WTC11 (cell line): ENCODE results near the gene TREML4. TPM values are rescaled to one million over a fixed set of nuclear protein-coding genes. Genes with fewer than 3 reads are reported as not detected.

Experiments
- ATAC-seq: fragments of 200-7000 bp; cut with Tn5 transposase; 2 replicates; pipeline ENCODE4 v1.10.0; 2021; ENCODE audit warnings: mild to moderate bottlenecking, moderate library complexity
- CTCF ChIA-PET: fragments of 300-600 bp; sonication (Branson Sonifier 250); formaldehyde crosslinking; loops from one replicate; lab custom pipeline; 2021; ENCODE audit warnings: antibody characterized with exemption; lab: Charles Lee
- POLR2A ChIA-PET: fragments of 350-600 bp; sonication (Branson Sonifier 250); formaldehyde crosslinking; loops from one replicate; lab custom pipeline; 2021; ENCODE audit warnings: antibody characterized with exemption; lab: Charles Lee
- DNase-seq: peaks from one replicate; pipeline ENCODE4 v3.0.0; 2021; ENCODE audit warnings: low spot score
- H3K27ac Mint-ChIP-seq: 2 replicates; pipeline ENCODE4 v1.8.0; 2021; ENCODE audit warnings: mixed read lengths
- H3K27me3 Mint-ChIP-seq: 2 replicates; pipeline ENCODE4 v1.8.0; 2021; ENCODE audit warnings: low read depth, mild to moderate bottlenecking, moderate library complexity, mixed read lengths
- H3K36me3 Mint-ChIP-seq: 2 replicates; pipeline ENCODE4 v1.8.0; 2021; ENCODE audit warnings: mixed read lengths
- H3K4me1 Mint-ChIP-seq: 2 replicates; pipeline ENCODE4 v1.8.0; 2022; ENCODE audit warnings: mixed read lengths
- H3K4me3 Mint-ChIP-seq: 2 replicates; pipeline ENCODE4 v1.8.0; 2021; ENCODE audit warnings: mild to moderate bottlenecking, moderate library complexity, mixed read lengths
- H3K9me3 Mint-ChIP-seq: 2 replicates; pipeline ENCODE4 v1.8.0; 2021; ENCODE audit warnings: mixed read lengths
- E2F4 ChIP-seq: sonication (generic); formaldehyde crosslinking; IDR thresholded peaks from 2 replicates; pipeline ENCODE4 v1.8.1; 2022; ENCODE audit warnings: low read depth, mild to moderate bottlenecking, moderate library complexity, missing genetic modification reagents, borderline replicate concordance
- E2F5 ChIP-seq: sonication (generic); formaldehyde crosslinking; IDR thresholded peaks from 2 replicates; pipeline ENCODE4 v1.8.1; 2022; ENCODE audit warnings: mild to moderate bottlenecking, moderate library complexity, missing genetic modification reagents
- ETV6 ChIP-seq: sonication (generic); formaldehyde crosslinking; IDR thresholded peaks from 2 replicates; pipeline ENCODE4 v1.8.1; 2022; ENCODE audit warnings: mild to moderate bottlenecking, missing genetic modification reagents
- GTF2I ChIP-seq: fragments of 250-450 bp; sonication (Bioruptor Pico); conservative IDR thresholded peaks from 2 replicates; pipeline ENCODE4 v1.4.0; 2021; ENCODE audit warnings: mild to moderate bottlenecking
- HMGXB4 ChIP-seq: sonication (generic); formaldehyde crosslinking; IDR thresholded peaks from 2 replicates; pipeline ENCODE4 v1.8.1; 2023; ENCODE audit warnings: mild to moderate bottlenecking, moderate library complexity, missing genetic modification reagents
- MYBL2 ChIP-seq: sonication (generic); formaldehyde crosslinking; IDR thresholded peaks from 2 replicates; pipeline ENCODE4 v1.8.1; 2023; ENCODE audit warnings: mild to moderate bottlenecking, moderate library complexity, missing genetic modification reagents
- PRRX2 ChIP-seq: fragments of 250-450 bp; sonication (Bioruptor Pico); IDR thresholded peaks from 2 replicates; pipeline ENCODE4 v1.8.0; 2021; ENCODE audit warnings: mild to moderate bottlenecking
- RORB ChIP-seq: fragments of 250-450 bp; sonication (Bioruptor Pico); IDR thresholded peaks from 2 replicates; pipeline ENCODE4 v1.9.0; 2021; ENCODE audit warnings: mild to moderate bottlenecking
- STAT6 ChIP-seq: sonication (generic); formaldehyde crosslinking; conservative IDR thresholded peaks from 2 replicates; pipeline ENCODE4 v1.8.1; 2023; ENCODE audit warnings: mild to moderate bottlenecking, low read depth, missing genetic modification reagents, moderate library complexity
- TCF7 ChIP-seq: sonication (generic); formaldehyde crosslinking; IDR thresholded peaks from 2 replicates; pipeline ENCODE4 v1.8.0; 2022; ENCODE audit warnings: mild to moderate bottlenecking, low read depth, missing genetic modification reagents, moderate library complexity
- USF1 ChIP-seq: sonication (generic); formaldehyde crosslinking; IDR thresholded peaks from 2 replicates; pipeline ENCODE4 v1.8.0; 2022; ENCODE audit warnings: mild to moderate bottlenecking, missing genetic modification reagents
- ZBTB21 ChIP-seq: sonication (generic); formaldehyde crosslinking; IDR thresholded peaks from 2 replicates; pipeline ENCODE4 v1.8.1; 2023; ENCODE audit warnings: mild to moderate bottlenecking, missing genetic modification reagents, borderline replicate concordance
- ZNF138 ChIP-seq: sonication (generic); formaldehyde crosslinking; conservative IDR thresholded peaks from 2 replicates; pipeline ENCODE4 v1.8.1; 2022; ENCODE audit warnings: mild to moderate bottlenecking, moderate library complexity, missing genetic modification reagents
- ZNF219 ChIP-seq: sonication (generic); formaldehyde crosslinking; IDR thresholded peaks from 2 replicates; pipeline ENCODE4 v1.8.0; 2023; ENCODE audit warnings: missing genetic modification reagents, mild to moderate bottlenecking, borderline replicate concordance
- ZNF263 ChIP-seq: sonication (generic); formaldehyde crosslinking; IDR thresholded peaks from 2 replicates; pipeline ENCODE4 v1.8.1; 2022; ENCODE audit warnings: low read depth, mild to moderate bottlenecking, moderate library complexity, missing genetic modification reagents
- ZNF396 ChIP-seq: fragments of 250-450 bp; sonication (Bioruptor Pico); IDR thresholded peaks from 2 replicates; pipeline ENCODE4 v1.8.0; 2021; ENCODE audit warnings: mild to moderate bottlenecking, moderate library complexity, borderline replicate concordance
- total RNA-seq: library from RNA; stranded (reverse); gene quantifications from 3 replicates; pipeline ENCODE4 v1.2.3, GENCODE V29; 2021
- TF ChIP-seq, protein P1 (sequence below): sonication (generic); formaldehyde crosslinking; IDR thresholded peaks from 2 replicates; pipeline ENCODE4 v1.8.1; 2022; ENCODE audit warnings: mild to moderate bottlenecking, missing genetic modification reagents, moderate library complexity, borderline replicate concordance
- TF ChIP-seq, protein P2 (sequence below): fragments of 250-450 bp; sonication (Bioruptor Pico); IDR thresholded peaks from 2 replicates; pipeline ENCODE4 v1.8.0; 2021; ENCODE audit warnings: mild to moderate bottlenecking
- TF ChIP-seq, protein P3 (sequence below): fragments of 250-450 bp; sonication (Bioruptor Pico); IDR thresholded peaks from 2 replicates; pipeline ENCODE4 v1.9.0; 2021; ENCODE audit warnings: mild to moderate bottlenecking

Gene TREML4
- total RNA-seq, 1 experiment from 2014 or later: not detected

DNA sequence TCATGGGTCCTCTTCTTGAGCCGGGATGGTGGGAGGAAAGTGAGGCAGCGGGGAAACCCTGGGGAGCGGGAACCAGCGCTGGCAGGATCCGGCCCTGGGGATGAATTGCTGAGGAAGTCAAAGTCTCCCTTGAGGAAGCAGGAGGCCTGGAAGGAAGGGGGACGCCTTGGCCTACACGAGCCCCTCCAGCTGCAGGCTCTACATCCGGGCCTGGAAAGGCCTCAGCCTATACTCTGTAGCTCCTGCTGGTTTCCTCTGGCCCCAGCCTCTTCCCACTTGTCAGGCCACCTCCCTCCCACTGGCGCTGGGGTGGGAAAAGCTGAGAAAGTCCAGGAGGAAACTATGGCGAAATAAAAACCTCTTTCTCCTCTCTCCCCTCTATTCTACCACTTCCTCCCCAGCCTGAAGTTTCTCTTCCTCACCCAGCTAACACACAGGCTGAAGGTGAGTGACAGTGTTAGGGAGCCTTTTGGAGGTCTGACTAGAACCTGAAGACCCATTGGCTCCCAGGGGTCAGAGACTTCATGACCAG lies 42.1 kb upstream of the TREML4 start:
- CTCF ChIA-PET: interaction anchor here (1.5 kb wide), 1 partner anchor 85 kb away, joined by 5 read pairs; no protein-coding TSS in a partner anchor
- DNase-seq: no peak
- Mint-ChIP-seq H3K4me3 (no peak overlapping the region), H3K27me3 (no peaks in the 10 kb centered on the region; the same call in 1 of the 2 replicates), H3K4me1 (peaks cover 9% of the 10 kb centered on the region; the same call in 1 of the 2 replicates), H3K27ac (no peak overlapping the region), H3K36me3 (peaks cover 18% of the 10 kb centered on the region), H3K9me3 (peaks cover 18% of the 10 kb centered on the region)
- POLR2A ChIA-PET: no interaction called here
- TF ChIP-seq MYBL2 (CRISPR knock-in tag) (no peak), RORB (CRISPR knock-in tag) (no peak), STAT6 (CRISPR knock-in tag) (no peak), ZNF138 (CRISPR knock-in tag) (no peak), E2F5 (CRISPR knock-in tag) (no peak), ZNF263 (CRISPR knock-in tag) (no peak), GTF2I (no peak), ZBTB21 (CRISPR knock-in tag) (no peak), E2F4 (no peak), ETV6 (no peak), ZNF396 (no peak)
- TF ChIP-seq, protein P1, sequence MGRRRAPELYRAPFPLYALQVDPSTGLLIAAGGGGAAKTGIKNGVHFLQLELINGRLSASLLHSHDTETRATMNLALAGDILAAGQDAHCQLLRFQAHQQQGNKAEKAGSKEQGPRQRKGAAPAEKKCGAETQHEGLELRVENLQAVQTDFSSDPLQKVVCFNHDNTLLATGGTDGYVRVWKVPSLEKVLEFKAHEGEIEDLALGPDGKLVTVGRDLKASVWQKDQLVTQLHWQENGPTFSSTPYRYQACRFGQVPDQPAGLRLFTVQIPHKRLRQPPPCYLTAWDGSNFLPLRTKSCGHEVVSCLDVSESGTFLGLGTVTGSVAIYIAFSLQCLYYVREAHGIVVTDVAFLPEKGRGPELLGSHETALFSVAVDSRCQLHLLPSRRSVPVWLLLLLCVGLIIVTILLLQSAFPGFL (CRISPR knock-in tag): no peak
- ATAC-seq: no peak

DNA sequence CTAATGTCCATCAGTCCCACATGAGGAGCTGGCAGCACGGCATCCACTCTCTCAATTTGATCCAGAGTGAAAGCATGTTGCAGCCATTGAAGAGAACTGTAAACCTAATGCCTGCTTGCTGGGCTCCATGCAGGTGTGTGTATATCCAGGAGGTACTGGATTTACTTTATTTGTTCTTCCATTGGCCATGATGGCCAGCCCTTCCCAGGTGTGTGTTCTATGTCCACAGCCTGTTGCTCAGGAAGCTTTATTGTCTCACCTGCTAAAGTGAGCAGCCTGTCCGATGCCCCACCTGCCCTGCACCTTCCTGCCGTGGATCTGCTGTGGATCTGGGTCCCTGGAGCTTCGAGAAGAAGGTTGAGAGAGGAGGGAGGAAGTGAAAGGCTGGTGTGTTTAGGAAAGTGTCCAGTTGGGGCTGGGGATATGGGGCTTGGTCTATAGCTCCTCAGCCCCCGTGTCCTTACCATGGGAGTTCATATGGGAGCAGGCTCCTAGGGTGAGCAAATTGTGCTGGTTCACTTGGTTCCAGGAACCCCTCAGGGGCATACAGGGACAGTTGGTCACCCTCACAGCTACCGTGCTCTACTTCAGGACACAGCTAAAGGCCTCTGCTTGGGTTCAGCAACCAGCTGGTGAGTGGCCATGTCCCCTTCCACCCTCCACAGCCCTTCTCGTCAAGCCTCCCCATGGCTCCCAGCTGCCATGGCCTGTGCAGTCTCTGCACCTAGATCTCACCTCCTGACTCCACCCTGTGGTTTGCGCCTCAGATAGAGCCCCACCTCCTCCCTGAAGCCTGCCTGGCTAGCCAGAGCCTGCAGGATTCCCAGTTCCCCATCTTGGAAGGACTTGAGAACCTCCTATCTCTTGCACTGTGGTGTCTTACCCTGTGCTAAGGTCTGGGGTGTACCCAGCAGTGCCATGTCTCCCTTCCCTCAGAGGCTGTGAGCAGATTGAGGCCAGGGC lies 39.9 kb upstream of the TREML4 start:
- Mint-ChIP-seq H3K9me3 (peaks cover 18% of the 10 kb centered on the region), H3K4me3 (no peak overlapping the region), H3K27ac (no peak overlapping the region), H3K36me3 (peaks cover 18% of the 10 kb centered on the region), H3K27me3 (no peaks in the 10 kb centered on the region; the same call in 1 of the 2 replicates), H3K4me1 (no peaks in the 10 kb centered on the region)
- ATAC-seq (no peak), DNase-seq (no peak)
- POLR2A ChIA-PET: interaction anchor here (0.8 kb wide), 1 partner anchor 17 kb away, joined by 3 read pairs; no protein-coding TSS in a partner anchor
- CTCF ChIA-PET: interaction anchor here (1.2 kb wide), 1 partner anchor 87 kb away, joined by 3 read pairs; no protein-coding TSS in a partner anchor
- TF ChIP-seq HMGXB4 (no peak), PRRX2 (no peak), USF1 (CRISPR knock-in tag) (no peak), ZNF219 (CRISPR knock-in tag) (no peak), TCF7 (CRISPR knock-in tag) (no peak)
- TF ChIP-seq, protein P2, sequence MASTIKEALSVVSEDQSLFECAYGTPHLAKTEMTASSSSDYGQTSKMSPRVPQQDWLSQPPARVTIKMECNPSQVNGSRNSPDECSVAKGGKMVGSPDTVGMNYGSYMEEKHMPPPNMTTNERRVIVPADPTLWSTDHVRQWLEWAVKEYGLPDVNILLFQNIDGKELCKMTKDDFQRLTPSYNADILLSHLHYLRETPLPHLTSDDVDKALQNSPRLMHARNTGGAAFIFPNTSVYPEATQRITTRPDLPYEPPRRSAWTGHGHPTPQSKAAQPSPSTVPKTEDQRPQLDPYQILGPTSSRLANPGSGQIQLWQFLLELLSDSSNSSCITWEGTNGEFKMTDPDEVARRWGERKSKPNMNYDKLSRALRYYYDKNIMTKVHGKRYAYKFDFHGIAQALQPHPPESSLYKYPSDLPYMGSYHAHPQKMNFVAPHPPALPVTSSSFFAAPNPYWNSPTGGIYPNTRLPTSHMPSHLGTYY: no peak
- TF ChIP-seq, protein P3, sequence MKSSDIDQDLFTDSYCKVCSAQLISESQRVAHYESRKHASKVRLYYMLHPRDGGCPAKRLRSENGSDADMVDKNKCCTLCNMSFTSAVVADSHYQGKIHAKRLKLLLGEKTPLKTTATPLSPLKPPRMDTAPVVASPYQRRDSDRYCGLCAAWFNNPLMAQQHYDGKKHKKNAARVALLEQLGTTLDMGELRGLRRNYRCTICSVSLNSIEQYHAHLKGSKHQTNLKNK (CRISPR knock-in tag): no peak
